Neutrophil (primary cell): ENCODE results near the gene EHBP1.

Experiments
- H3K27ac ChIP-seq: fragments of 200-600 bp; sonication (generic); 2 replicates; pipeline ENCODE4 v1.5.1; 2016; ENCODE audit warnings: mild to moderate bottlenecking, moderate library complexity
- H3K27me3 ChIP-seq: fragments of 200-600 bp; sonication (generic); 2 replicates; pipeline ENCODE4 v1.6.0; 2016; ENCODE audit warnings: mild to moderate bottlenecking
- H3K36me3 ChIP-seq: fragments of 200-600 bp; sonication (generic); 2 replicates; pipeline ENCODE4 v1.5.1; 2017
- H3K4me1 ChIP-seq, 2 experiments: fragments of 200-600 bp in 1 of 2; sonication (generic) in 1 of 2; 1 replicate in 1 of 2; 2 replicates in 1 of 2; pipeline versions ENCODE4 v1.5.1 to v1.6.1; 2013 to 2016; ENCODE audit warnings: low read depth in 1 of 2, low read length in 1 of 2, mild to moderate bottlenecking in 1 of 2, moderate library complexity in 1 of 2; ENCODE audit not compliant: control insufficient read depth in 1 of 2, insufficient read depth in 1 of 2
- H3K4me3 ChIP-seq, 2 experiments: fragments of 200-600 bp in 1 of 2; sonication (generic) in 1 of 2; 1 replicate in 1 of 2; 2 replicates in 1 of 2; pipeline ENCODE4 v1.5.1; 2013 to 2016; ENCODE audit warnings: low read depth in 1 of 2, low read length in 1 of 2, mild to moderate bottlenecking in 1 of 2, moderate library complexity in 1 of 2
- H3K9me3 ChIP-seq: fragments of 200-600 bp; sonication (generic); 2 replicates; pipeline ENCODE4 v1.5.1; 2016
- TF ChIP-seq, protein P1 (sequence below): fragments of 200-600 bp; sonication (generic); IDR thresholded peaks from 2 replicates; pipeline ENCODE4 v1.5.1; 2016; ENCODE audit warnings: antibody characterized with exemption

Gene EHBP1

DNA sequence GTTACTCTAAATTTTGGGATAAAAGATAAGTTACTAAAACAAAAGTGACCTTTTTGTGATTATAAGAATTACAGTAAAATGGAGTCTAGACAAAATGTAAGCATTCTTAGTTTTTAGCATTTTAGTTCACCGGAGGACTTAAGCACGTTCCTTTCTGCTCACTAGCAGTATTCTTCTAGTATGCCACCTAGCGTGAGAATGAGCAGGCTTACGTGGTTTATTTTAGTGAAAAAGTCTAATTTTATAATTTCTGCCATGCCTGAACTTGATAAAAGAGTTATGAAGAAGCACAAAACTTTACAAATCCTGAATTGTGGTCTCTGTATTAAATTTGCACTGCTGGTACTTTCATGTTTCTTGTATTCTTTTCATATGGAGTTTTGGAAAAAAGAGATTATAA, 332.5 kb downstream of the EHBP1 start:
- H3K4me1 ChIP-seq, result no peaks in the 10 kb centered on the region
- H3K4me3 ChIP-seq, result no peak overlapping the region
- TF ChIP-seq, protein P1, sequence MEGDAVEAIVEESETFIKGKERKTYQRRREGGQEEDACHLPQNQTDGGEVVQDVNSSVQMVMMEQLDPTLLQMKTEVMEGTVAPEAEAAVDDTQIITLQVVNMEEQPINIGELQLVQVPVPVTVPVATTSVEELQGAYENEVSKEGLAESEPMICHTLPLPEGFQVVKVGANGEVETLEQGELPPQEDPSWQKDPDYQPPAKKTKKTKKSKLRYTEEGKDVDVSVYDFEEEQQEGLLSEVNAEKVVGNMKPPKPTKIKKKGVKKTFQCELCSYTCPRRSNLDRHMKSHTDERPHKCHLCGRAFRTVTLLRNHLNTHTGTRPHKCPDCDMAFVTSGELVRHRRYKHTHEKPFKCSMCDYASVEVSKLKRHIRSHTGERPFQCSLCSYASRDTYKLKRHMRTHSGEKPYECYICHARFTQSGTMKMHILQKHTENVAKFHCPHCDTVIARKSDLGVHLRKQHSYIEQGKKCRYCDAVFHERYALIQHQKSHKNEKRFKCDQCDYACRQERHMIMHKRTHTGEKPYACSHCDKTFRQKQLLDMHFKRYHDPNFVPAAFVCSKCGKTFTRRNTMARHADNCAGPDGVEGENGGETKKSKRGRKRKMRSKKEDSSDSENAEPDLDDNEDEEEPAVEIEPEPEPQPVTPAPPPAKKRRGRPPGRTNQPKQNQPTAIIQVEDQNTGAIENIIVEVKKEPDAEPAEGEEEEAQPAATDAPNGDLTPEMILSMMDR, result no peak
- peaks cover 2% of the 10 kb centered on the region for H3K27me3 ChIP-seq
- H3K36me3 ChIP-seq, result no peaks in the 10 kb centered on the region
- no peaks in the 10 kb centered on the region for H3K9me3 ChIP-seq
- H3K27ac ChIP-seq, result no peak overlapping the region

DNA sequence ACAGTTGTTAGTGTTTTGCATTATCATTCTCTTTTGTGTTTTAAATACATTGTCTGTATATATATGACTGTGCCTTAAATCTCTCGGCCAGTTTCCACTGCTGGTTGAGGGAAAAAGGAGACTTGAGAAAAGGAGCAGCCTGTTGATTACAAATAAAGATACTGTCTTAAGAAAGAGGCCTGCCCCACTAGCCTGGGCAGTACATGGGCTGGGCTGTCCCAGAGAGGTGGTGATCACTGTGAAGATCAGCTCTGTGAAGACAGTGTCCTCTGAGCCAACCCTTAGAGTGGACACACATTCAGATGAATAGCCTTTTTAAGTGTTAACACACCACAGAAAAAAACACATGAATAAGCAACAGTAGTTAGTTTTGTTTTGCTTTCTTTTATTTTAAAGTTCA, 335.1 kb downstream of the EHBP1 start:
- TF ChIP-seq, protein P1, result no peak
- H3K36me3 ChIP-seq, result no peaks in the 10 kb centered on the region
- H3K9me3 ChIP-seq, result no peaks in the 10 kb centered on the region
- H3K4me3 ChIP-seq, result no peak overlapping the region
- H3K27me3 ChIP-seq, result peaks cover 23% of the 10 kb centered on the region
- H3K4me1 ChIP-seq, result peaks cover 7% of the 10 kb centered on the region in 2 experiments
- no peak overlapping the region for H3K27ac ChIP-seq

DNA sequence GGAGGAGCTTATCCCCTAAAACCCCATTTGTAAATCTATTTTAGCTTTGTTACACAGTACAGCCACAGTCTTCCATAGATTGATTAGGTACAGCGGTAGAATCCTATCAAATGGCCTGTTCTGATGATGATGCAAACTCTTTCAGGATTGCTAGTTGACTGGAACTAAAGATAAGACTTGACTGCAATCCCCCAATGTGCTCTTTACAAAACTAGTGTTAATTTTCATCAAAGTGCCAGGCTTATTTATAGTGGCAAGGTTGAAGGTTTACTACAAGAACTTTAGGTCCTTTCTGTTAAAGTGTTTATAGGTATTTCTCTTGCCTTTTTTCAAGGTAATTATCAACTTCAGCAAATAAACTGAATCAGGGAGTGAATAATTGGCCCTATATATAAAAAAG, 336.1 kb downstream of the EHBP1 start:
- peaks cover 33% of the 10 kb centered on the region for H3K27me3 ChIP-seq
- no peaks in the 10 kb centered on the region for H3K9me3 ChIP-seq
- H3K36me3 ChIP-seq, result no peaks in the 10 kb centered on the region
- peaks cover 7% of the 10 kb centered on the region in 2 experiments for H3K4me1 ChIP-seq
- TF ChIP-seq, protein P1, result no peak
- H3K27ac ChIP-seq, result no peak overlapping the region
- no peak overlapping the region for H3K4me3 ChIP-seq

DNA sequence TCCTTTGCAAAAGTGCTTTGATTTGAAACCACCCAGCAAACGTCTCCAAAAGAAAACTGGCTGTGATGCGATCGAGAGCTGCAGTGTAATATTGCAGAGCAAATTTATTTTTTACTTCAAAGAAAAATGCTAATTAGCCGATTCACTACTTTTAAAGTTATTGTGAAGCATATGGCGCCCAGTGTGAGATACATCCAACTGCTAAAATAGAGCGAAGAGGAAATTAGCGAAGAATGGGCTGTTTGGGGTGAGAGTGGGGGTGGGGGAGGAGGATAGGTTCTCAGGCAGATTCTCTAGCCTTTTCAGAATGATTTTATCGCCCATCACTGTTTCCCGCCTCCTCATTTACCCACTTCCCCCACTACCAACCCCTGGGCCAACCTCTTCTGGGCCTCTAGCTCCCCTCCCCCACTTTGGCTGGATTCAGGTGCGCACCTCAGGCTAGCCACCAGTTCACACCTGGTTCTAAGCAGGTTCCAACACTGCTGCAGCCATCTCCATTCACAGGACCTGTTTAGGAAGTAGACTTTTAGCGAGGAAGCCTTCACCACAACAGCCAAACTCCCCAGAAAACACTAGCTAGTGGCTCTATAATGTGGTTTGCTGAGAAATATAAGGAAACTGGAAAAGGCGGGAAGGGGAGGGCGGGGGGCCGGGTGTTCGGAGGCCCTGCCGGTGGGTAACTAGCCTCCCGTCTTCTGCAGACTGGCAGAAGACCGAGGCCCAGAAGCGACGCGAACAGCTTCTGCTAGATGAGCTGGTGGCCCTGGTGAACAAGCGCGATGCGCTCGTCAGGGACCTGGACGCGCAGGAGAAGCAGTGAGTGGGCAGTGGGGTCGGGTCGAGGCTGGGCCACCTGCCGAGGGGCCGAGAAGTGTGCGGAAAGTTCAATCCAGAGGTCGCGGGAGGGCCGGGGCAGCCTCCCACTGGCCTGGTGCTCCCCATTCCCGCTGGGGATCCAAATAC, 339.1 kb downstream of the EHBP1 start:
- TF ChIP-seq, protein P1, result no peak
- no peaks in the 10 kb centered on the region for H3K36me3 ChIP-seq
- H3K4me1 ChIP-seq, result peaks cover 32 to 34% of the 10 kb centered on the region in 2 experiments
- no peak overlapping the region for H3K4me3 ChIP-seq
- no peaks in the 10 kb centered on the region for H3K9me3 ChIP-seq
- H3K27ac ChIP-seq, result no peak overlapping the region
- H3K27me3 ChIP-seq, result peaks cover 63% of the 10 kb centered on the region

DNA sequence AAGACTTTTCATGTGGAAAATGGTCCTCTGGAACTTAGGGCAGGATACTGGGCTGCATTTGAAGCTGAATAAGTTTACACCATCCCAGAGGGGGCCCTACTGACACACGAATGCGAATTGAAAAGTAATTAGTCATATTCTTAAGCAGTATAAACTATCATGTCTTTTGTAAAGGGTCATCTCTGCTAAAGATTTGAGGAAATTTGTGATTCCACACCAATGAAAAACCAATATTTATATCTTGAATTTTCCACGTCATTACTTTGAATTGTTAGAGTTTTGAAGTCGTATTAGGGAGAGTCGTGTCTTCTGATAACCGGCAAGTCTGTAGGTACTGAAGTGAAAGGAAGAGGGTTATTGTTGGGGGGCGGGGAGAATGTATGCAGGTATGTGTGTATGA, 341.0 kb downstream of the EHBP1 start:
- TF ChIP-seq, protein P1, result no peak
- Histone ChIP-seq H3K27ac (no peak overlapping the region), H3K27me3 (peaks cover 82% of the 10 kb centered on the region), H3K36me3 (no peaks in the 10 kb centered on the region), H3K4me3 (no peak overlapping the region), H3K4me1 (peaks cover 51% of the 10 kb centered on the region in 2 experiments), H3K9me3 (no peaks in the 10 kb centered on the region)
